GM15510 (cell line): ENCODE data around the gene PM20D2.

Experiments
- POLR2A ChIP-seq: IDR thresholded peaks from 3 replicates; pipeline ENCODE4 v1.6.1; 2011; ENCODE audit warnings: borderline replicate concordance; ENCODE audit not compliant: insufficient read length; ENCODE audit errors: extremely low read depth

PM20D2 gene

DNA sequence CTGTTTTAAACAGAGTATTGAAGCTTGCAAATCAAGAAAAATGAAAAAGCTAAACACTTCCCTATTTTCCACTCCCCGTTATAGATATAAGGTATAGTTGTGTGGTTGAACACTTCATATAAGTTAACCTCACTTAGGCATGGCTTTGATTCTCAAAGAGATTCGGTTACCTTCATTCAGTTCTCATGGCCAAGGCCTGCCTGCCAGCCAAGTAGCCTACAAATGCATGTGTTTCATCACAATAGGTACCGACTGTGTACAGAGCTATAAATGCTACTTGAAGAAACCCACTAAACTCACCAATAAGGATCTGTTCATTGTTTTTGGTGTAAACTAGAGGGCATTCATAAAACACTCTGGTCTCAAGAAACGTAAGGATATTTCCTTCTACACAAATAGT is 27.8 kb downstream of the PM20D2 start:
- no peak for TF ChIP-seq POLR2A

DNA sequence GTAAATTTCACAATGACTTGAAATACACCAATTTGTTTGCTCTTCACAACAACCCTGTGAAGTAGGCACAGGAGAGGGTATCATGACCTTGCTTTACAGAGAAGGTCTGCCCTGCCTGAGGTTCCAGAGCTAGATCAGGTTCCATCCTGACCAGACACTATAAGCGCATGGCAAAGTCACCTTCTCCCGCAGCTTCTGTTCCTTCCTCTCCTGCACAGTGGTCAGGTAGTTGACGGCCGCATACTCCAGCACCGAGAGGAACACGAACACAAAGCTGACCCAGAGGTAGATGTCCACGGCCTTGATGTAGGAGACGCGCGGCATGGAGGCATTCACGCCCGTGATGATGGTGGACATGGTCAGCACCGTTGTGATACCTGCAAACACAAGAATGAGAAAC is 34.3 kb downstream of the PM20D2 start:
- no peak for TF ChIP-seq POLR2A

GRCh38 chr6:89180971-89181370 is 35.1 kb downstream of the PM20D2 start:
- no peak for TF ChIP-seq POLR2A

GRCh38 chr6:89183294-89183693 is 37.4 kb downstream of the PM20D2 start:
- no peak for TF ChIP-seq POLR2A

DNA sequence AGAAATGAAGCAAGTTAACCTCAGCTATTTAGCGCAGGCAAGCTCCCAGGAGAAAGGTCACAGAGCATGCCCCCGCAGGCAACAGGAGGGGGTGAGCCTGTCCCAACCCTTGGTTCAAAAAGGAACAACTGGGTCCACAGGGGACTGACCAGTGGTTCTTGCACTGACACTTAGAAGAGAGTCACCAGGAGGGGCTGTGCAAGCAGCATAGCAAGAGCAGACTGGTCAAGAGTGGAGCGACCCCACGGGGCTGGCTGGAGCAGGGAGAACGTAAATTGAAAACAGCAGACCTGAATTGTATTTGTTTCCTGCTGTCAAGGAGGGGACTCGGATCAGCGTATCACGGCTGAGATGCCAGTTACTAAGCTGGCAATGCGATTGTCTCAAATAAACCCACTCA is 38.5 kb downstream of the PM20D2 start:
- no peak for TF ChIP-seq POLR2A

- no peak for TF ChIP-seq POLR2A
Measured at GRCh38 chr6:89186762-89187161, 40.9 kb downstream of the PM20D2 start.

- TF ChIP-seq POLR2A, result no peak
Measured at GRCh38 chr6:89187504-89187903, 41.6 kb downstream of the PM20D2 start.

DNA sequence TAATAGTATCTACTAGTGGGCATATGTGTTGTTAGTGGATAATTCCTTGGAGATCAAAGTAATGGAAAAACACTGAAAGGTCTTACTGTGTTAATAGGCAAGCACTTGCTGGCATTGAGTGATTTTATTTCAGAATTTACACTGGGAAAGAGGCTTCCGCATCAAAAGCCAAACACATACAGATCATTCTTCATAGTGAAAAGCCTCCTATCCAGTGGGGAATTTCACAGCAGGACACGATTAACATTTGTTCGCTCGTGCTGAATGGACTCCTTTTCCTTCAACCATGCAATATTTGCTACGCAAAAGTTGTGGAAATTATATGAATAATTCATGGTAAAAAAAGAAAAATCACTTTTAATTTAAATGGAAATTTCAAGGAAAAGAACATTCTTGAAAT is 44.9 kb downstream of the PM20D2 start:
- TF ChIP-seq POLR2A, result no peak

DNA sequence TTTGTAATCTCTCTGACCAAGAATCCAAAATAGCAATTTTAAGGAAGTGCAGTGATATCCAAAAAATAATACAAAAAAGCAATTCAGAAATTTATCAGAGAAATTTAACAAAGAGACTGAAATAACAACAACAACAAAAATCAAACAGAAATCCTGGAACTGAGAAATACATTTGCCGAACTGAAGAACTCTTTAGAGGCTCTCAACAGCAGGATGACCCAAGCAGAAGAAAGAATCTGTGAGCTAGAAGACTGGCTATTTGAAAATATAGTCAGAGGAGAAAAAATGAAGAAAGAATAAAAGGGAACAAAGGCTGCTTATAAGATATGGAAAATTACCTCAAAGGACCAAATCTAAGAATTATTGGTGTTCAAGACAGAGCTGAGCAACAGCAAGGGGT is 48.7 kb downstream of the PM20D2 start:
- TF ChIP-seq POLR2A, result no peak

GRCh38 chr6:89197141-89197540 is 51.3 kb downstream of the PM20D2 start:
- TF ChIP-seq POLR2A, result no peak

- no peak for TF ChIP-seq POLR2A
Measured at GRCh38 chr6:89198235-89198634, 52.4 kb downstream of the PM20D2 start.

DNA sequence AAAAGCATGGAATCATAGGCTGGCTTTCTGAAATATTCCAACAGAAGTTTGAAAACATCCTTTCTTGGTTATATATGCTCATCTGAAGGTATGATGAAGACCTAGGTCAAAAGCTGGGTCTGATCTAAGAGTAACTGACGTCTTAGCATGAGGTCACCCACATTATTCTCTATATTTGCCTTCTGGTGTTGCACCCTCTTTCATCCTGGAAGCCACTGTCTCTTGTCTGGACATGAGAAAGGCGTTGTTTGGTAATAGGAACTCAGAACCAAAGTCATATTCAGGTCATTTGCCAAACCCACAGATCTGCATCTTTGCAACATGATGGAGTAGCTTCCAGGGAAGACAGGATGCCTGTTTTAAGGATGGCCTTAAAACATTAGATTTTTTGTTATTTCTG is 53.7 kb downstream of the PM20D2 start:
- TF ChIP-seq POLR2A, result no peak

GRCh38 chr6:89200706-89201215 is 54.9 kb downstream of the PM20D2 start:
- no peak for TF ChIP-seq POLR2A

GRCh38 chr6:89204096-89204495 is 58.2 kb downstream of the PM20D2 start:
- no peak for TF ChIP-seq POLR2A

GRCh38 chr6:89205819-89206218 is 60.0 kb downstream of the PM20D2 start:
- no peak for TF ChIP-seq POLR2A

DNA sequence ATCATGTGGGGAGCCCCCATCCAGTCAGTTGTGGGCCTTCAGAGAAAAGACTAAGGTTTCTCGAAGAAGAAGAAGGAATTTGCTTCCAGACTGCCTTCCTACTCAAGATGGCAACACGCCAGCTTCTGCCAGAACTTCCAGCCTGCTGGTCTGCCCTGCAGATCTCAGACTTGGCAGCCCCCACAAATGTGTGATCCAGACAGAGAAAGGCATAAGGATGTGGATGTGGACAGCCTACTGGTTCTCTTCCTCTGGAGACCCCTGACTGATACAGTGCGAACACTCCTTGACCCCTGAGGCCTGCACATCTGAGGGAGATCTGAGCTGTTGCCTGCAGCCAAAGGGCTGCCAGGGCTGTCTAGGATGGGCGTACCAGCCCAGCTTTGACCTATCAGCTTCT is 62.7 kb downstream of the PM20D2 start:
- TF ChIP-seq POLR2A, result no peak

DNA sequence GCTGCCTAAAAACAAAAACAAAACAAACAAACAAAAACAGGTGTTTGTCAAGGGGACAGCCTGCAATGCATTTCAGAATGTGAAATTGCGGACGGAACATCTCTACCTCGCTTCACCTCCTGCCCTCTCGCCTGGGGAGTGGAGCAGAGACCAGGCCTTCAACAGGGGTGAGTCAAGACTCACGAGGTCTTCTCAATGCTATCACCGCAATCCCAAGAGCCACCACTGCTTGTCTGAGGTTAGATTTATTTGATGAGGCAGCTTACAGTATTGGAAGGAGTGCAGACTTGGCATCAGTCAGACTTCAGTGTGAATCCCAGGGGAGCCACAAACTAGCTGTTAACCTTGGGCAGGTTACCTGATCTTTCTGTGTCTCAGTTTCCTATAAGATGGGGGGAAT is 63.6 kb downstream of the PM20D2 start:
- TF ChIP-seq POLR2A, result no peak
